DND-41 (cell line): ENCODE results near the gene KRTAP19-1.
"Not testable (repeated sequence)": the region's sequence is repeated elsewhere in the genome, so short reads cannot be mapped to it uniquely, and the experiment has no call there.

Source experiments
- ATAC-seq: fragments of 200-7000 bp; cut with Tn5 transposase; 3 replicates; pipeline ENCODE4 v1.9.1; 2021; ENCODE audit warnings: low read depth; ENCODE audit not compliant: insufficient read depth
- DNase-seq: peaks from one replicate; pipeline ENCODE4 v3.0.0-alpha.2; 2020
- H2AFZ ChIP-seq: 2 replicates; pipeline ENCODE4 v1.6.0; 2012; ENCODE audit warnings: low read depth, low read length
- H3K27ac ChIP-seq: 2 replicates; pipeline ENCODE4 v1.5.1; 2012; ENCODE audit warnings: low read length, inconsistent platforms
- H3K27me3 ChIP-seq: fragments of 200-600 bp; sonication (generic); 2 replicates; pipeline ENCODE4 v1.6.0; 2012; ENCODE audit warnings: low read length, mild to moderate bottlenecking, inconsistent platforms; ENCODE audit not compliant: insufficient read depth, poor library complexity
- H3K36me3 ChIP-seq: 2 replicates; pipeline ENCODE4 v1.5.1; 2012; ENCODE audit warnings: low read length, inconsistent platforms; ENCODE audit not compliant: insufficient read depth
- H3K4me1 ChIP-seq: 2 replicates; pipeline ENCODE4 v1.5.1; 2012; ENCODE audit warnings: mild to moderate bottlenecking, low read length; ENCODE audit not compliant: insufficient read depth
- H3K4me2 ChIP-seq: 2 replicates; pipeline ENCODE4 v1.6.0; 2012; ENCODE audit warnings: mild to moderate bottlenecking, moderate library complexity, low read length, inconsistent platforms; ENCODE audit not compliant: insufficient read depth
- H3K4me3 ChIP-seq, 2 experiments: fragments of 200-600 bp in 1 of 2; shearing (Covaris generic) in 1 of 2; 2 replicates each; pipeline ENCODE4 v1.5.1; 2012 to 2016; ENCODE audit warnings: inconsistent platforms in 2 of 2, low read length in 2 of 2, mild to moderate bottlenecking in 2 of 2, low read depth in 1 of 2, moderate library complexity in 1 of 2
- H3K79me2 ChIP-seq: 2 replicates; pipeline ENCODE4 v1.6.0; 2012; ENCODE audit warnings: low read length, inconsistent platforms; ENCODE audit not compliant: insufficient read depth
- H3K9ac ChIP-seq: 2 replicates; pipeline ENCODE4 v1.6.0; 2012; ENCODE audit warnings: low read depth, mild to moderate bottlenecking, inconsistent platforms, low read length, moderate library complexity
- H3K9me3 ChIP-seq: 2 replicates; pipeline ENCODE4 v1.5.1; 2012; ENCODE audit warnings: low read length, moderate library complexity, mild to moderate bottlenecking, inconsistent platforms; ENCODE audit not compliant: insufficient read depth, severe bottlenecking
- H4K20me1 ChIP-seq: 2 replicates; pipeline ENCODE4 v1.6.0; 2012; ENCODE audit warnings: low read length; ENCODE audit not compliant: insufficient read depth
- CTCF ChIP-seq: IDR thresholded peaks from 2 replicates; pipeline ENCODE4 v1.5.1; 2012; ENCODE audit warnings: borderline replicate concordance, low read length, moderate library complexity, mild to moderate bottlenecking; ENCODE audit not compliant: poor library complexity, severe bottlenecking; ENCODE audit errors: extremely low read depth
- EZH2 ChIP-seq: IDR thresholded peaks from 3 replicates; pipeline ENCODE4 v1.6.1; 2012; ENCODE audit warnings: borderline replicate concordance, low read depth, mild to moderate bottlenecking, moderate library complexity, low read length, inconsistent platforms; ENCODE audit not compliant: severe bottlenecking

Gene KRTAP19-1

GRCh38 chr21:30505621-30506205 is 25.5 kb upstream of the KRTAP19-1 start:
- DNase-seq, H3K9ac ChIP-seq, H3K4me2 ChIP-seq, H3K27me3 ChIP-seq, H3K9me3 ChIP-seq, H3K79me2 ChIP-seq, H3K27ac ChIP-seq, H3K36me3 ChIP-seq, H4K20me1 ChIP-seq, H3K4me1 ChIP-seq, H2AFZ ChIP-seq, ATAC-seq, H3K4me3 ChIP-seq: not testable (repeated sequence)
- TF ChIP-seq CTCF: peak; percentile 51

DNA sequence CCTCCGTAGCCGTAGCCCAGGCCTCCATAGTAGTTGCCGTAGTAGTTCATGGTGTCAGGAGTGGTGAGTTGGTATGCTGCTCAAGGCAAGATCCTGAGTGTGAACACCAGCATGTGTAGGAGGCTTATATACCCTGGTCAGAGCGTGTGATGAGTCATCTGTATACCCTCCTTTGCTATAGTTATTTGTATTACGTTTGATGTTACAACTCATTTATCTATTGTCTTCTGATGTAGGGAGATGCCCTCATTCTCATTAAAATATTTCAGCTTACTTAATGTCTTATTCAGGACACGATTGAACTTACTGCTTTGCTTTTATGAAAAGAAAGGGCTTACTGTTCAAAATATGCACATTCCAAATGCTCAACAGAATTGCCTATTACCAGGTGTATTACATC is 21.9 kb upstream of the KRTAP19-1 start, which contains the start of gene KRTAP19-5:
Gene KRTAP19-5, minus strand, starts transcription at position 101 of the 400 bp plus-strand sequence. Its CDS starts 51 bp downstream, at position 50.
- no peak for ATAC-seq
- Histone ChIP-seq H3K4me1 (no peaks in the 10 kb centered on the region), H3K4me2 (no peak within 1 kb of the TSS), H3K9ac (no peak within 1 kb of the TSS), H3K4me3 (no peak within 1 kb of the TSS), H3K9me3 (no peaks in the 10 kb centered on the region), H3K79me2 (no peaks in the 10 kb centered on the region), H3K27ac (no peak within 1 kb of the TSS), H3K36me3 (no peaks in the 10 kb centered on the region), H4K20me1 (no peaks in the 10 kb centered on the region), H3K27me3 (no peaks in the 10 kb centered on the region), H2AFZ (no peak within 1 kb of the TSS)
- no peak for DNase-seq
- no peak for TF ChIP-seq CTCF
- no peak for TF ChIP-seq EZH2

DNA sequence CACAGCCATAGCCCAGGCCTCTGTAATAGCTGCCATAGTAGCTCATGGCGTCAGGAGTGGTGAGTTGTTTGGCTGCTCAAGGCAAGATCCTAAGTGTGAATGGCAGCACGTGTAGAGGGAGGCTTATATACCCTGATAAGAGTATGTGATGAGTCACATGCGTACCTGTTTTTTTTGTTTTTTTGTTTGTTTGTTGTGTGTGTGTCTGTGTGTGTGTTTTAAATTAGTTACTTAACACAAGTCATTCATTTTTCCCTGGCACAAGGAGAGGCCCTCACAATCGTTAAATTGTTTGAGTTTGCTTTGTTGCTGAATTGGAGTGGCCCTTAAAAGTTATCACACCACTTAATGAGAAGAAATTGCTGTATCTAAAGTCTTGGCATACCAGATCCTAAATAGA is 16.9 kb upstream of the KRTAP19-1 start, which contains the start of gene KRTAP19-4:
Gene KRTAP19-4, minus strand, starts transcription at position 101 of the 400 bp plus-strand sequence. Its CDS starts 55 bp downstream, at position 46.
- Histone ChIP-seq H3K36me3 (no peaks in the 10 kb centered on the region), H3K9me3 (no peaks in the 10 kb centered on the region), H3K4me2 (no peak within 1 kb of the TSS), H2AFZ (no peak within 1 kb of the TSS), H3K27me3 (no peaks in the 10 kb centered on the region), H3K27ac (no peak within 1 kb of the TSS), H3K9ac (no peak within 1 kb of the TSS), H3K4me1 (no peaks in the 10 kb centered on the region), H3K4me3 (no peak within 1 kb of the TSS), H4K20me1 (no peaks in the 10 kb centered on the region), H3K79me2 (no peaks in the 10 kb centered on the region)
- DNase-seq (no peak), ATAC-seq (no peak)
- TF ChIP-seq CTCF: no peak
- no peak for TF ChIP-seq EZH2
